HCT116 (cell line): ENCODE measurements around the gene RXRA. TPM values are rescaled to one million over a fixed set of nuclear protein-coding genes. Genes with fewer than 3 reads are reported as not detected.

Source experiments
- ATAC-seq: fragments of 200-7000 bp; cut with Tn5 transposase; 2 replicates; pipeline ENCODE4 v1.9.1; 2020; ENCODE audit warnings: mild to moderate bottlenecking, moderate library complexity
- BruUV-seq: library from RNA; stranded (reverse); fragments of 400-500 nt; replicated peaks from 2 replicates; lab custom pipeline; 2021; lab: Mats Ljungman, UMichigan
- CTCF ChIA-PET: fragments of 300-600 bp; sonication (Branson Sonifier 250); formaldehyde crosslinking; loops from one replicate; lab custom pipeline; 2021; ENCODE audit warnings: antibody characterized with exemption; lab: Charles Lee
- POLR2A ChIA-PET: fragments of 300-600, 350-600 bp; sonication (Branson Sonifier 250); formaldehyde crosslinking; loops from one replicate; lab custom pipeline; 2021; ENCODE audit warnings: antibody characterized with exemption; lab: Charles Lee
- RAD21 ChIA-PET, 2 experiments: fragments of 300-600 bp; sonication (Branson Sonifier 250); formaldehyde crosslinking; loops; one replicate each; lab custom pipeline; 2023; ENCODE audit warnings: low total read pairs in 2 of 2; ENCODE audit not compliant: uncharacterized antibody in 2 of 2, unreplicated experiment in 2 of 2, low non-redundant PET in 1 of 2; lab: Charles Lee
- DNase-seq: peaks from one replicate; pipeline ENCODE4 v3.0.0-alpha.2; 2010; ENCODE audit warnings: low read depth, low spot score
- H2AFZ ChIP-seq: fragments of 200-600 bp; shearing (Covaris generic), sonication (generic); 2 replicates; pipeline ENCODE4 v1.6.1; 2017; ENCODE audit warnings: low read depth, mixed run types, mixed read lengths, antibody characterized with exemption, low read length; ENCODE audit not compliant: poor library complexity, severe bottlenecking
- H3K27ac ChIP-seq: 2 replicates; pipeline ENCODE4 v1.5.1; 2012; ENCODE audit warnings: low read depth, low read length
- H3K27me3 ChIP-seq: fragments of 200-600 bp; sonication (generic); 2 replicates; pipeline ENCODE4 v1.6.1; 2016; ENCODE audit warnings: mixed run types, low read length, mixed read lengths; ENCODE audit not compliant: insufficient read depth
- H3K36me3 ChIP-seq, 2 experiments: fragments of 200-500 bp in 1 of 2; fragments of 200-600 bp in 1 of 2; sonication (Bioruptor generic) in 1 of 2; sonication (generic) in 1 of 2; 2 replicates each; pipeline versions ENCODE4 v1.5.1 to v1.6.1; 2014 to 2016; ENCODE audit warnings: low read length in 2 of 2, inconsistent platforms in 1 of 2, mixed read lengths in 1 of 2, mixed run types in 1 of 2; ENCODE audit not compliant: insufficient read depth in 2 of 2, control insufficient read depth in 1 of 2
- H3K4me1 ChIP-seq, 2 experiments: fragments of 200-600 bp in 1 of 2; sonication (generic) in 1 of 2; 2 replicates each; pipeline versions ENCODE4 v1.5.1 to v1.6.1; 2012 to 2017; ENCODE audit warnings: low read length in 2 of 2, inconsistent platforms in 1 of 2, mild to moderate bottlenecking in 1 of 2, mixed read lengths in 1 of 2, mixed run types in 1 of 2, moderate library complexity in 1 of 2; ENCODE audit not compliant: insufficient read depth in 2 of 2, control insufficient read depth in 1 of 2
- H3K4me2 ChIP-seq: fragments of 200-600 bp; sonication (generic); 2 replicates; pipeline ENCODE4 v1.6.1; 2017; ENCODE audit warnings: mixed run types, low read length, mixed read lengths
- H3K4me3 ChIP-seq, 2 experiments: fragments of 200-600 bp in 1 of 2; sonication (generic) in 1 of 2; replicated peaks in 1 of 2; 2 replicates each; pipeline ENCODE4 v1.5.1; 2011 to 2016; ENCODE audit warnings: low read length in 2 of 2, control low read depth in 1 of 2, low read depth in 1 of 2, mild to moderate bottlenecking in 1 of 2, mixed read lengths in 1 of 2, mixed run types in 1 of 2
- H3K79me2 ChIP-seq: fragments of 200-600 bp; sonication (generic); 2 replicates; pipeline ENCODE4 v1.6.1; 2017; ENCODE audit warnings: mild to moderate bottlenecking, mixed run types, low read length, moderate library complexity, mixed read lengths; ENCODE audit not compliant: insufficient read depth
- H3K9ac ChIP-seq: fragments of 200-600 bp; sonication (generic); 2 replicates; pipeline ENCODE4 v1.6.1; 2016; ENCODE audit warnings: low read length, mixed read lengths
- H3K9me2 ChIP-seq: fragments of 200-600 bp; sonication (generic), shearing (Covaris generic); 2 replicates; pipeline ENCODE4 v1.6.1; 2017; ENCODE audit warnings: mixed run types, mild to moderate bottlenecking, moderate library complexity; ENCODE audit not compliant: insufficient read depth
- H3K9me3 ChIP-seq, 2 experiments: fragments of 200-500 bp in 1 of 2; fragments of 200-600 bp in 1 of 2; sonication (Bioruptor generic) in 1 of 2; sonication (generic) in 1 of 2; 2 replicates each; pipeline ENCODE4 v1.6.1; 2014 to 2017; ENCODE audit warnings: low read length in 2 of 2, mixed read lengths in 2 of 2, inconsistent platforms in 1 of 2, low read depth in 1 of 2, mild to moderate bottlenecking in 1 of 2, mixed run types in 1 of 2, moderate library complexity in 1 of 2; ENCODE audit not compliant: control insufficient read depth in 1 of 2, insufficient read depth in 1 of 2
- H4K20me1 ChIP-seq: fragments of 200-600 bp; sonication (generic), shearing (Covaris generic); 2 replicates; pipeline ENCODE4 v1.6.1; 2017; ENCODE audit warnings: mixed run types, mild to moderate bottlenecking, moderate library complexity; ENCODE audit not compliant: insufficient read depth
- CBX3 ChIP-seq: IDR thresholded peaks from 2 replicates; pipeline ENCODE4 v1.6.1; 2012; ENCODE audit warnings: low read depth
- EGR1 ChIP-seq: IDR thresholded peaks from 2 replicates; pipeline ENCODE4 v1.6.1; 2012; ENCODE audit warnings: low read depth
- MAX ChIP-seq: IDR thresholded peaks from 2 replicates; pipeline ENCODE4 v1.6.1; 2012
- ZFX ChIP-seq: fragments of 450-650 bp; IDR thresholded peaks from 2 replicates; pipeline ENCODE4 v1.6.1; 2017
- intact Hi-C: fragments of 100-400 bp; cut with micrococcal nuclease; formaldehyde crosslinking; loops from 2 replicates; pipeline ENCODE4 v1.10.0; 2022
- total RNA-seq: library from RNA; stranded (reverse); gene quantifications from one replicate; pipeline ENCODE4 v1.2.1, GENCODE V29; 2021; ENCODE audit not compliant: unreplicated experiment
- TF ChIP-seq, protein P1 (sequence below): IDR thresholded peaks from 2 replicates; pipeline ENCODE4 v1.6.1; 2012
- TF ChIP-seq, protein P2 (sequence below), 3 experiments: fragments of 200-600 bp in 1 of 3; sonication (generic) in 1 of 3; IDR thresholded peaks in 2 of 3; conservative IDR thresholded peaks in 1 of 3; 2 replicates each; pipeline ENCODE4 v1.5.1; 2012 to 2017; ENCODE audit warnings: low read depth in 2 of 3, low read length in 2 of 3, antibody characterized with exemption in 1 of 3, borderline replicate concordance in 1 of 3, control low read depth in 1 of 3, mild to moderate bottlenecking in 1 of 3, mixed read lengths in 1 of 3, mixed run types in 1 of 3, moderate library complexity in 1 of 3; ENCODE audit not compliant: insufficient read depth in 1 of 3
- TF ChIP-seq, protein P3 (sequence below): IDR thresholded peaks from 2 replicates; pipeline ENCODE4 v1.6.1; 2011; ENCODE audit warnings: mild to moderate bottlenecking, low read length, moderate library complexity; ENCODE audit not compliant: insufficient replicate concordance; ENCODE audit errors: extremely low read depth

Gene RXRA
- total RNA-seq, 1 experiment from 2014 or later: 43.9 TPM

- H3K4me2 ChIP-seq: no peak overlapping the region
- H4K20me1 ChIP-seq: no peaks in the 10 kb centered on the region
- DNase-seq: no peak
- peaks cover 0 to 4% of the 10 kb centered on the region in 2 experiments; a peak in 1 of 4 replicates for H3K36me3 ChIP-seq
- RAD21 ChIA-PET: no interaction called here
- POLR2A ChIA-PET: no interaction called here
- no peak overlapping the region for H3K27ac ChIP-seq
- H3K79me2 ChIP-seq: peaks cover 22% of the 10 kb centered on the region; the same call in 1 of the 2 replicates
- TF ChIP-seq CBX3 (no peak), EGR1 (no peak)
- TF ChIP-seq, all 23 proteins: peak for 0
- BruUV-seq: no TSS peak
- H3K9ac ChIP-seq: no peak overlapping the region
- no peak overlapping the region for H3K4me3 ChIP-seq
- peaks cover 17 to 28% of the 10 kb centered on the region in 2 experiments for H3K4me1 ChIP-seq
- CTCF ChIA-PET: no interaction called here
- H3K27me3 ChIP-seq: no peaks in the 10 kb centered on the region
- intact Hi-C loops: no loop called here
- H3K9me2 ChIP-seq: no peaks in the 10 kb centered on the region
- ATAC-seq: no peak
- H3K9me3 ChIP-seq: peaks cover 6 to 12% of the 10 kb centered on the region in 2 experiments; a peak in 2 of 4 replicates
- H2AFZ ChIP-seq: no peak overlapping the region
Measured at GRCh38 chr9:134402182-134402581, 75.9 kb downstream of the RXRA start.

- Histone ChIP-seq H3K4me1 (peaks cover 17 to 39% of the 10 kb centered on the region in 2 experiments), H3K9ac (no peak overlapping the region), H3K27ac (no peak overlapping the region), H3K27me3 (no peaks in the 10 kb centered on the region), H3K79me2 (peaks cover 27% of the 10 kb centered on the region; the same call in 1 of the 2 replicates), H3K36me3 (peaks cover 0 to 4% of the 10 kb centered on the region in 2 experiments; a peak in 1 of 4 replicates), H3K4me2 (no peak overlapping the region)
- no peak for DNase-seq
- POLR2A ChIA-PET: no interaction called here
- RAD21 ChIA-PET: no interaction called here
- no peak for ATAC-seq
- no peak for TF ChIP-seq MAX
- TF ChIP-seq, protein P1, sequence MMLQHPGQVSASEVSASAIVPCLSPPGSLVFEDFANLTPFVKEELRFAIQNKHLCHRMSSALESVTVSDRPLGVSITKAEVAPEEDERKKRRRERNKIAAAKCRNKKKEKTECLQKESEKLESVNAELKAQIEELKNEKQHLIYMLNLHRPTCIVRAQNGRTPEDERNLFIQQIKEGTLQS: no peak
- TF ChIP-seq EGR1: no peak
- TF ChIP-seq ZFX: no peak
- TF ChIP-seq, protein P2, sequence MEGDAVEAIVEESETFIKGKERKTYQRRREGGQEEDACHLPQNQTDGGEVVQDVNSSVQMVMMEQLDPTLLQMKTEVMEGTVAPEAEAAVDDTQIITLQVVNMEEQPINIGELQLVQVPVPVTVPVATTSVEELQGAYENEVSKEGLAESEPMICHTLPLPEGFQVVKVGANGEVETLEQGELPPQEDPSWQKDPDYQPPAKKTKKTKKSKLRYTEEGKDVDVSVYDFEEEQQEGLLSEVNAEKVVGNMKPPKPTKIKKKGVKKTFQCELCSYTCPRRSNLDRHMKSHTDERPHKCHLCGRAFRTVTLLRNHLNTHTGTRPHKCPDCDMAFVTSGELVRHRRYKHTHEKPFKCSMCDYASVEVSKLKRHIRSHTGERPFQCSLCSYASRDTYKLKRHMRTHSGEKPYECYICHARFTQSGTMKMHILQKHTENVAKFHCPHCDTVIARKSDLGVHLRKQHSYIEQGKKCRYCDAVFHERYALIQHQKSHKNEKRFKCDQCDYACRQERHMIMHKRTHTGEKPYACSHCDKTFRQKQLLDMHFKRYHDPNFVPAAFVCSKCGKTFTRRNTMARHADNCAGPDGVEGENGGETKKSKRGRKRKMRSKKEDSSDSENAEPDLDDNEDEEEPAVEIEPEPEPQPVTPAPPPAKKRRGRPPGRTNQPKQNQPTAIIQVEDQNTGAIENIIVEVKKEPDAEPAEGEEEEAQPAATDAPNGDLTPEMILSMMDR (IDR thresholded peaks at IDR 0.05 in 2 of 3, conservative IDR thresholded peaks at IDR 0.05 in 1 of 3; ENCODE audit: borderline replicate concordance in 1 of 3, insufficient read depth in 1 of 3, low read depth in 2 of 3, low read length in 2 of 3): no peak
- TF ChIP-seq, protein P3, sequence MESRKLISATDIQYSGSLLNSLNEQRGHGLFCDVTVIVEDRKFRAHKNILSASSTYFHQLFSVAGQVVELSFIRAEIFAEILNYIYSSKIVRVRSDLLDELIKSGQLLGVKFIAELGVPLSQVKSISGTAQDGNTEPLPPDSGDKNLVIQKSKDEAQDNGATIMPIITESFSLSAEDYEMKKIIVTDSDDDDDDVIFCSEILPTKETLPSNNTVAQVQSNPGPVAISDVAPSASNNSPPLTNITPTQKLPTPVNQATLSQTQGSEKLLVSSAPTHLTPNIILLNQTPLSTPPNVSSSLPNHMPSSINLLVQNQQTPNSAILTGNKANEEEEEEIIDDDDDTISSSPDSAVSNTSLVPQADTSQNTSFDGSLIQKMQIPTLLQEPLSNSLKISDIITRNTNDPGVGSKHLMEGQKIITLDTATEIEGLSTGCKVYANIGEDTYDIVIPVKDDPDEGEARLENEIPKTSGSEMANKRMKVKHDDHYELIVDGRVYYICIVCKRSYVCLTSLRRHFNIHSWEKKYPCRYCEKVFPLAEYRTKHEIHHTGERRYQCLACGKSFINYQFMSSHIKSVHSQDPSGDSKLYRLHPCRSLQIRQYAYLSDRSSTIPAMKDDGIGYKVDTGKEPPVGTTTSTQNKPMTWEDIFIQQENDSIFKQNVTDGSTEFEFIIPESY: no peak
- no peak for TF ChIP-seq CBX3
- TF ChIP-seq, all 23 proteins: peak for 0
- Histone ChIP-seq H3K9me3 (peaks cover 6 to 12% of the 10 kb centered on the region in 2 experiments; a peak in 2 of 4 replicates), H2AFZ (no peak overlapping the region), H4K20me1 (no peaks in the 10 kb centered on the region), H3K4me3 (no peak overlapping the region), H3K9me2 (no peaks in the 10 kb centered on the region)
- BruUV-seq: no TSS peak
- CTCF ChIA-PET: no interaction called here
- intact Hi-C loops: no loop called here
Measured at GRCh38 chr9:134403292-134403681, 77.0 kb downstream of the RXRA start.
